ENCODE measurements around the gene B4GALT6.

The B4GALT6 gene

GRCh38 chr18:31658670-31659575 is 25.5 kb downstream of the B4GALT6 start:
- H3K4me3 ChIP-seq (ENCODE audit: low read length, poor library complexity, severe bottlenecking), result no peak overlapping the region
- no peak overlapping the region for H3K9ac ChIP-seq (ENCODE audit: low read depth, low read length, poor library complexity, severe bottlenecking)
- no peaks in the 10 kb centered on the region for H4K20me1 ChIP-seq (ENCODE audit: insufficient read depth, low read length, poor library complexity, severe bottlenecking)
- no peak overlapping the region for H2AFZ ChIP-seq (ENCODE audit: low read length)
- H3K36me3 ChIP-seq (ENCODE audit: insufficient read depth, low read length), result peaks cover 30% of the 10 kb centered on the region; the same call in 1 of the 2 replicates
- peaks cover 4% of the 10 kb centered on the region for H3K4me1 ChIP-seq (ENCODE audit: insufficient read depth, low read length, poor library complexity, severe bottlenecking)
- TF ChIP-seq CTCF (conservative IDR thresholded peaks at IDR 0.05; ENCODE audit: low read length) (no peak), EZH2phosphoT487 (IDR thresholded peaks at IDR 0.05; ENCODE audit: borderline replicate concordance) (no peak)
- peaks cover 27% of the 10 kb centered on the region; the same call in 1 of the 2 replicates for H3K79me2 ChIP-seq (ENCODE audit: insufficient read depth, low read length)
- no peaks in the 10 kb centered on the region for H3K9me2 ChIP-seq (replicated peaks; ENCODE audit: low read depth, low read length)
- no peak overlapping the region for H3K4me2 ChIP-seq (ENCODE audit: low read depth, low read length, poor library complexity, severe bottlenecking)
- H3K9me3 ChIP-seq (ENCODE audit: insufficient read depth, low read depth, low read length), result no peaks in the 10 kb centered on the region
- no peaks in the 10 kb centered on the region for H3F3A ChIP-seq (ENCODE audit: low read depth)
- no peaks in the 10 kb centered on the region for H3K27me3 ChIP-seq (ENCODE audit: insufficient read depth, low read length, poor library complexity, severe bottlenecking)

DNA sequence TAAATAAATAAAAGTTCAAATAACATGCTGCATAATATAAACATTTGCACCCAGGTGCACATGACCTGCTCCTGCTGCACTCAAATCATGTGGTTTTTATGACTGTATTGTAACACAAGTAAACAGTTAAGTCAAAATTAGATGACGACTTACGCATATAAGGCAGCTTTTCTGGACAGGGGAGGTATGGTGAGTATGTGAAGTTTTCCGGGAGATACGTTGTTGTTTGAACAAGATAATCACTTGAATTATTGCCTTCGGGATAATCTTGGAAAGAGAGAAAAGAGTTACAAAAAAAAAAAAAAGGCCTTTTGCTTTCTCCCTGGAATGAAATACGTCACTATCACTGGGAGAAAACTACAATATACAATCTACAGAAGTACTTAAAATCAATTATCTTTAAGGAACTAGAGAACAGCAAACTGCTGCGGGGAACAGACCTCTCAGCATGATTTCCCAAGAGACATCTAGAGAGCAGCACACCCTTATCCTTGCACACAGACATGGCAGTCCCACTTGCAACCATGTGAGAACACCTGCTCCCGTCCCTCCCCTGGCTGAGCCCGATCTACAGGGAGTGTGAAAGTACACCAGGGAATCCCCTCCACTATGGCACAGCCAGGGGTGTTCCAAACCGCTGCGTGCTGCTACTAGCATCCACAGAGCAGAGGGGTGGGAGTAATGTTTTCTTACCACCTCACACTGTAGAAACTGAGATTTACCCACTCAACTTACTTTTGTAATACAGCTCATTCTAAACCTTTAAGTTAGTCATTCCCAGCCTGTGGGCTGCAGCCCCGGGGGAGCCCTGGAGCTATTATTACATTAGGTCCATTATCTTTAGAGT is 26.3 kb downstream of the B4GALT6 start:
- Histone ChIP-seq H3K4me3 (ENCODE audit: low read length, poor library complexity, severe bottlenecking) (no peak overlapping the region), H3K4me2 (ENCODE audit: low read depth, low read length, poor library complexity, severe bottlenecking) (no peak overlapping the region), H3K4me1 (ENCODE audit: insufficient read depth, low read length, poor library complexity, severe bottlenecking) (peaks cover 4% of the 10 kb centered on the region)

More for the DNA sequence above, 26.3 kb downstream of the B4GALT6 start:
- TF ChIP-seq CTCF (conservative IDR thresholded peaks at IDR 0.05; ENCODE audit: low read length), result no peak
- TF ChIP-seq EZH2phosphoT487 (IDR thresholded peaks at IDR 0.05; ENCODE audit: borderline replicate concordance), result no peak
- H3K36me3 ChIP-seq (ENCODE audit: insufficient read depth, low read length), result peaks cover 35% of the 10 kb centered on the region; the same call in 1 of the 2 replicates
- H4K20me1 ChIP-seq (ENCODE audit: insufficient read depth, low read length, poor library complexity, severe bottlenecking), result no peaks in the 10 kb centered on the region
- no peaks in the 10 kb centered on the region for H3K9me3 ChIP-seq (ENCODE audit: insufficient read depth, low read depth, low read length)
- no peaks in the 10 kb centered on the region for H3F3A ChIP-seq (ENCODE audit: low read depth)
- H3K9me2 ChIP-seq (replicated peaks; ENCODE audit: low read depth, low read length), result no peaks in the 10 kb centered on the region
- peaks cover 29% of the 10 kb centered on the region; the same call in 1 of the 2 replicates for H3K79me2 ChIP-seq (ENCODE audit: insufficient read depth, low read length)
- H3K27me3 ChIP-seq (ENCODE audit: insufficient read depth, low read length, poor library complexity, severe bottlenecking), result no peaks in the 10 kb centered on the region
- H2AFZ ChIP-seq (ENCODE audit: low read length), result no peak overlapping the region
- no peak overlapping the region for H3K9ac ChIP-seq (ENCODE audit: low read depth, low read length, poor library complexity, severe bottlenecking)
